Esophagus (tissue), 2 donors: Measurements from ENCODE around the gene C3orf18. TPM values are rescaled to one million over a fixed set of nuclear protein-coding genes. Genes with fewer than 3 reads are reported as not detected.

Experiments used
- H3K27ac ChIP-seq, 2 donors: one replicate each; pipeline ENCODE4 v1.5.1; 2013; ENCODE audit warnings: low read depth in 2 of 2, mild to moderate bottlenecking in 2 of 2, inconsistent platforms in 1 of 2, low read length in 1 of 2, moderate library complexity in 1 of 2
- H3K27me3 ChIP-seq, 2 donors: one replicate each; pipeline ENCODE4 v1.6.1; 2013; ENCODE audit warnings: low read length in 2 of 2, control low read depth in 1 of 2, mild to moderate bottlenecking in 1 of 2; ENCODE audit not compliant: insufficient read depth in 2 of 2, control insufficient read depth in 1 of 2
- H3K36me3 ChIP-seq, 2 donors: one replicate each; pipeline ENCODE4 v1.6.1; 2013; ENCODE audit warnings: low read length in 1 of 2; ENCODE audit not compliant: control insufficient read depth in 2 of 2, insufficient read depth in 2 of 2
- H3K4me1 ChIP-seq, 2 donors: one replicate each; pipeline ENCODE4 v1.6.1; 2013; ENCODE audit warnings: low read length in 1 of 2; ENCODE audit not compliant: control insufficient read depth in 2 of 2, insufficient read depth in 2 of 2
- H3K4me3 ChIP-seq, 2 donors: one replicate each; pipeline ENCODE4 v1.5.1; 2013; ENCODE audit warnings: low read length in 2 of 2, mild to moderate bottlenecking in 2 of 2, low read depth in 1 of 2, moderate library complexity in 1 of 2
- H3K9me3 ChIP-seq, 2 donors: one replicate each; pipeline ENCODE4 v1.6.1; 2013; ENCODE audit warnings: mild to moderate bottlenecking in 2 of 2, low read depth in 1 of 2, low read length in 1 of 2, moderate library complexity in 1 of 2; ENCODE audit not compliant: control insufficient read depth in 2 of 2, insufficient read depth in 1 of 2
- whole genome bisulfite sequencing, 2 donors: extraction: QIAGEN DNeasy Blood & Tissue Kit; methylation state at CpG; one replicate each; pipeline ENCODE4 v1.1.7; 2013; 5-methylcytosine and 5-hydroxymethylcytosine counted together
- polyA plus RNA-seq, 2 donors: library from polyadenylated mRNA; stranded (reverse); fragments of 200-250 nt; gene quantifications; one replicate each; pipeline ENCODE4 v1.2.3, GENCODE V29; 2013
- donor health status: healthy with polysubstance abuse.
- donor health status: Bipolar disorder and iron deficiency.

C3orf18 gene
- polyA plus RNA-seq, 2 donors, result 1.8 to 2.0 TPM

DNA sequence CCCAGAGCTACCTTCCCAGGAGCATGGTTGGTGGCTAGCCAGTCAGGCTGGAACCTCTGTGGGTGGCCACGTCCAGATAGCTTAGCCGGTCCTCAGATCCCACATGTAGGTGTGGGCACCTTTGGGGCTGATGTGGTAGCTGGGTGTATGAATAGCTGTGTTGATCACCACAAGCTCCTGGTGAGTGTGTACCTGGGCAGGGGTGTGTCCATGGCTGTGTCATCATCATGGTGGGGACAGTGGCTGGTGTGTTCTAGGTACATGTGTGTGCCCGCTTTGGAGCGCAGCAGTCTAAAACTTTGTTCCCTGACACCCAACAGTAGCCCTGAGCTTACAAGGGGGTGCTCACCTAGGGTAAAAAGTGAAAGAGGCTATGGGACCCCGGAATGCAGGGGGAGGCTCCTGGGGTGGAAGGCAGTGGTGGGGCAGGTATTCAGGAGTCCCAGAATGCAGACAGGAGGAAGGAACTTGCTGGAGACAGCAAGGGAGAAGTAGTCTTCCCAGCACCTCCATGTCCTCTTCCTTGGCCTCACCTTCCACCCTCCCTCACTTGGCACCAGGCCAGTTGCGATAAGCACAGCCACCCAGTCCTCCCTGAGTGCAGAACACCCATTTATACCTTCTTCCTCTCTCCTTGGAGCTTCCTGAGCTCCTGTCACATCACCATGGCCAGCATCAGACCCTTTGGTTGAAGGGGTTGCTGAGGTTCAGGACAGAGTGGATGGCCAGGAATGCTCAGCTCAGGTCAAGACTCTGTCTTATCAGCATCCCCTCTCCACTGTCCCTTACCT is 42.8 kb upstream of the C3orf18 start:
- no peaks in the 10 kb centered on the region for H3K27me3 ChIP-seq
- H3K36me3 ChIP-seq, result peaks cover 0 to 14% of the 10 kb centered on the region in 2 donors
- H3K4me3 ChIP-seq, result peak overlapping the region; percentile 68 to 83
- no peaks in the 10 kb centered on the region for H3K9me3 ChIP-seq
- H3K4me1 ChIP-seq, result peaks cover 7 to 42% of the 10 kb centered on the region in 2 donors
- H3K27ac ChIP-seq, result peak overlapping the region; percentile 18 to 89
- WGBS, 2 donors, result 60 to 63% methylated on average over 6 of the region's 6 CpGs

DNA sequence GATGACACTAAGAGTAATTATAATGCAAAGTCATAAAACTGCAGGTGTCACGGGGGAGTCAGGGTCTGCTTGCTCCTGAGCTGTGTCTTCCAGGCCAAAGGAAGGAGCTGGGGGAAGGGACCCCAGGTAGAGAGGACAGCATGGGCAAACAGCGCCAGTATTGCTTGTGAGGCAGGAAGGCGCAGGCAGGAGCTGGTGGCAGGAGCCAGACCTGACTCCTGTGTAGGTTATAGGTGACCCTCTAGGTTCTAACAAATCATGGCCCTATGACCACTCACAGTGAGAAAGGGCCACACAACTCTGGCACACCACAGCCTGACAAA is 42.2 kb upstream of the C3orf18 start:
- H3K9me3 ChIP-seq, result no peaks in the 10 kb centered on the region
- H3K27ac ChIP-seq, result peak overlapping the region; percentile 18 to 89
- 72 to 93% methylated on average over 3 of the region's 3 CpGs for WGBS, 2 donors
- H3K4me3 ChIP-seq, result peak overlapping the region; percentile 68 to 83
- H3K36me3 ChIP-seq, result peaks cover 0 to 19% of the 10 kb centered on the region in 2 donors
- no peaks in the 10 kb centered on the region for H3K27me3 ChIP-seq
- peaks cover 7 to 49% of the 10 kb centered on the region in 2 donors for H3K4me1 ChIP-seq

DNA sequence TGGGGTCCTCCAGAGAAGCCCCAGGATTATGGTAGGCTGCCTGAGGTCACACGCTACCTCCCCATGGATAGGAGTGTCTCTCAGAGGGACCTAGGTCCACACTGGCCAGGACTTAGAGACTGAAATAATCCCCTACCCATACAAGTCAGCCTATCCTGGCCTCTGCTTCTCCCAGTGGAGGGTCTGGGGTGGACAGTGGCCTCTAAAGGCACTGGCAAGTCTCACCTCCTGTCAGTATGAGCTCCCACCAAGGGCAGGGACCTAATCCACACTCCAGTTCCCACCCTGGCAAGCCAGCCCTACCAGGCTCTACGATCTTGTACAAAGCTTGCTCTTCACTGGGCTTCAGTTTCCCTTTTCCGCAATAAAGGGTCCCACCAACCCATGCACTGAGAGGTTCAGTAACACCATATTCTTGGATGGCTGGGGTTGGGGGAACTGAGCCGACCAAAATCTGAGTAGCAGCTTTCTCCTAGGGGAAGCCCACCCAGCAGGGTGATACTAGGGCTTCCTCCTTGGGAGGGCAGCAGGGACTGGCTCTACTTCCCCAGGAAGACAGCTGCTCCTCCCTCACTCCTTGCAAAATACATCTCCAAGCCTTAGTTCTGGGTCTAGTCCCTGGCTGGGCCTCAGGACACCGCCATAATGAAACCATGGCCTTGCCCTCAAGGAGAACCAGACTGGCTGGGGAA is 41.7 kb upstream of the C3orf18 start:
- peaks cover 0 to 24% of the 10 kb centered on the region in 2 donors for H3K36me3 ChIP-seq
- peaks cover 7 to 54% of the 10 kb centered on the region in 2 donors for H3K4me1 ChIP-seq
- no peaks in the 10 kb centered on the region for H3K9me3 ChIP-seq
- peak overlapping the region in 1 of 2 donors; percentile 68 for H3K4me3 ChIP-seq
- no peaks in the 10 kb centered on the region for H3K27me3 ChIP-seq
- peak overlapping the region in 1 of 2 donors; percentile 89 for H3K27ac ChIP-seq
- WGBS, 2 donors, result 77 to 84% methylated on average over 5 of the region's 5 CpGs

DNA sequence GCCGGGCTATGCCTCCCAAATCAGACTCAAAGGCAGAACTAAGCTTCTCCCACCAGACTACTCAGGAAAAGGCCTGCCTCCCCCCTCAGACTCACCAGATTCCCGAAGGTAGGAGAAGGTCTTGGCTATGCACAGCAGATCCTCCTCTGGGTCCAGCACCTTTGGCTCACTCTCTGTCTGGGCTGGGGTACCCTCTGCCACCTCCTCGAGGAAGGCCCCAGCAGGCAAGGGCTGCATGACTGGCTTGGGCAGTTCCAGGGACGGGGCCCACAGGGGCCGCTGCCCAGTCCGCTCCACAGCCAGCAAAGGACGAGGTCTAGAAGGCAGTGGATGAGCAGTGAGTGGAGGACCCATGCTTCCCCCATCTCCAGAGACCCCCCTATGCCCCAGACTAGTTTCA is 40.7 kb upstream of the C3orf18 start:
- no peak overlapping the region for H3K4me3 ChIP-seq

DNA sequence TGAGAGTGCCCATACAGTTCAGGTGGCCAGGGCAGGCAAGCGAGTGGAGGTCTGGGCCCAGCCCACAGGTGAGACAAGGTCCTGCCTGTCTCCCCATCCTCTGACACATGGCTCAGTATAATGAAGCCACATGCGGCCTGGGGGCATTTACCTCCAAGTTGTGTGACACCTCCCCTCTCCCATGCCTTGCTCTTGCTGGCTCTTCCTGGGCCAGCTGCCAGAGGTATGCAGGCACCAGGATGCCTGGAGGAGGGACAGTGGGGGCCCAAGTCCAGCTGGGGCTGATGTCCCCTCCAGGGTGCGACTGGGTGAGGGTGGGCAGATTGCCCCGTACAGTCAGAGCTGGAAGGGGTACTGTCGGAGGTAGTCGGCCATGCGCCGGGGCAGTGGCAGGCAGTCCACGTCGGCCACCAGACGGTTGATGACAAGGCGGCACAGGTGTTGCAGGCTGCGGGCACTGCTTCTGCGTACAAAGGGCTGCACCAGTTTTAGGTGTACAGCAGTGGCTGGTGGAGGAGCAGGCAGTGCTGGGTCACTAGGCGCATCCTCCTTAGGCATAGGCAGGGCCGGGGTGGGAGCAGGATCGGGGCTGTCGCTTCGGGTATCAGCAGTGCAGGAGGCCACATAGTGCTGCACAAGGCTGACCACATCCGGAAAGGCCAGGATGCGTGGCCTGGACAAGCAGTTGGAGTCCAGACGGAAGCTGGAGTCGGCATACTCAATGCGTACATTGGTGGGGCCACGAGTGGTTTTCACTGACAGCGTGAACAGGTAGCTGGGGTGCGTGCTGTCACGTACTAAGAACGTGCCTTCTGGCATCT is 39.9 kb upstream of the C3orf18 start:
- peaks cover 13 to 65% of the 10 kb centered on the region in 2 donors for H3K4me1 ChIP-seq
- peak overlapping the region in 1 of 2 donors; percentile 18 for H3K27ac ChIP-seq
- H3K36me3 ChIP-seq, result peaks cover 0 to 26% of the 10 kb centered on the region in 2 donors
- H3K27me3 ChIP-seq, result no peaks in the 10 kb centered on the region
- H3K4me3 ChIP-seq, result peak overlapping the region in 1 of 2 donors; percentile 21
- WGBS, 2 donors, result 75% methylated on average over 29 of the region's 29 CpGs
- H3K9me3 ChIP-seq, result no peaks in the 10 kb centered on the region

More for the DNA sequence above, 40.7 kb upstream of the C3orf18 start:
- H3K27me3 ChIP-seq, result no peaks in the 10 kb centered on the region
- peaks cover 0 to 26% of the 10 kb centered on the region in 2 donors for H3K36me3 ChIP-seq
- 62 to 68% methylated on average over 5 to 7 of the region's 7 CpGs for WGBS, 2 donors
- peaks cover 7 to 59% of the 10 kb centered on the region in 2 donors for H3K4me1 ChIP-seq
- peak overlapping the region in 1 of 2 donors; percentile 18 for H3K27ac ChIP-seq
- no peaks in the 10 kb centered on the region for H3K9me3 ChIP-seq

DNA sequence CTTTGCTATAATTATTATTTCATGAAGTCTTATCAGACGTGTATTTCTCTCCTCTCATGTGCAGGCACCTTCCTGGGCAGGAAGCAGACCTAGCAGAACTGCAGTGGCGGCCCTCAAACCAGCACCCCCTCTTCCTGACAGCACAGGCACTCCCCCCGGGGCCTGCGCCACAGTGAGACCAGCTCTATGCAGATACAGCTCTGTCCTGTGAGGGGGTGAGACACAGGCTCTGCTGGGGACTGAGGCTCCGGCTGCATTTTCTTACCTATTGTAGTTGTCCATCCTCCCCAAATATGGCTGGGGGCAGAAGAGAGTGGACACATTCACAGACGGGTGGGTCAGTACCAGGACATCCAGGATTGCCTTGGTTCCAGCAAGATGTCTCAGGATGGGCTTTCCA is 39.0 kb upstream of the C3orf18 start:
- Histone ChIP-seq H3K4me3 (no peak overlapping the region), H3K27ac (peak overlapping the region in 1 of 2 donors; percentile 30), H3K36me3 (peaks cover 0 to 26% of the 10 kb centered on the region in 2 donors), H3K4me1 (peaks cover 18 to 74% of the 10 kb centered on the region in 2 donors), H3K9me3 (no peaks in the 10 kb centered on the region), H3K27me3 (no peaks in the 10 kb centered on the region)
- WGBS, 2 donors, result 57 to 64% methylated on average over 6 of the region's 6 CpGs

DNA sequence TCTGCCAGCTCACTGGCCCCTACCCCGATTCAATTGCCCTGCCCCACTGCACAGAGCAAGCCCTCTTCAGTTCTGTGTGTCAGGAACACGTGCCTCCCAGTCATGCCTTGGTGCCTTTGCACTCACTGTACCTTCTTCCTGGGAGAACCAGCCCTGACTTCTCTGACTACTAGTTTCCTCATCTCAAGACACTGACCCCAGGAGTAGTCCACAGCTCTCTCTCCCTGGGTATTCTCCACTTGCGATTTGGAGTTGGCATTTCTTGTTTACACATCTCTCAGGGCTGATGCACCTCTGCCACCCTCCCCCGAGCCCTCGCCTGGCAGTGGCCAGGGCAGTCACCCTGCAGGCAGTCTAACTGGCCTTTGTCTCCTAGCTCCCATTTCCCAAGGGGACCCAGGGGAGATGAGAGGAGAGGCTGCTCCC is 38.4 kb upstream of the C3orf18 start:
- 34 to 44% methylated on average over 5 of the region's 5 CpGs for WGBS, 2 donors
- no peaks in the 10 kb centered on the region for H3K27me3 ChIP-seq
- peaks cover 0 to 26% of the 10 kb centered on the region in 2 donors for H3K36me3 ChIP-seq
- H3K4me3 ChIP-seq, result no peak overlapping the region
- no peaks in the 10 kb centered on the region for H3K9me3 ChIP-seq
- H3K4me1 ChIP-seq, result peaks cover 18 to 77% of the 10 kb centered on the region in 2 donors
- peak overlapping the region; percentile 44 to 83 for H3K27ac ChIP-seq

DNA sequence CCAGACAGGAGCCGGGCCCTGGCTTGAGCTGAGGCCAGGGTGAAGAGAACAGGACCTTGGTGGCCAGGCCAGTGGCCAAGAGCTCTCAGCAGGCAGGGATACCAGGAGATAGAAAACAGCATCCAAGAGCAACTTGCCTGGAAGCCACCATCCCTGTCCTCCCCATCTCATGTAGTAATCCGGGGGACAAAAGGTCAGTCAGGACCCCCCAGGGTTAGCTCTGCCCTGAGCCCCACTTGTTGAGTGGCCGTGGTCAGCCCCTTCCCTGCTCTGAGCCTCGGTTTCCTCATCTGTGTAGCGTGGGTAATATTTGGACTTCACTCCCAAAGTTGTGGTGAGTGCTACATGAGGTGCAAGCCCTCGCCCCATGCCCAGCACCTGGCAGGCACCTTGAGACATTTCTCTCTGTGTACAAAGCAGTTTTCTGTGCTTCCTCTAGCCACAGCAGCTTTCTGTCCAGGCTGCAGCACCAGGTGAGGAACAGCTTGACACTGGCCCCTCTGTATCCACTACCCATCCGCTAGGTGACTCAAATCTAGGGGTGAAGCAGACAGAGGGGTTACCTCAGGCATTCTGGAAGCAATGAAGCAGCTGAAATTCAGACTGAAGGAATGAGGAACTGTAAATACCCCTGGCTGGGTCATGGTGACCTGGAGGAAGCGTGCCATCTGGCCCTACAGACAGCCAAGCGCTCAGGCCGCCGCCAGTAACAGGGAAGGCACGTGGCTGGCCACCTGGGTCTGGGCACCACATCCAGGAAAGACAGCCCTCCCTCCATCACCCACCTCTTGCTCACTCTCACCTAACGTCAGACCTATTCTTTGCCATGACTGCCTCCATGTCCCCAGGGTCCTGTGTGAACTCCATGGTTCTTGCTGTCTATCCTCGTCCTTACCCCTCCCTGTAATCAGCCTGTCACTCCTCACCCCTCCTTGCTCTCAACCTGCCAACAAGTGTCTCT is 37.4 kb upstream of the C3orf18 start:
- peak overlapping the region; percentile 44 to 83 for H3K27ac ChIP-seq
- H3K9me3 ChIP-seq, result no peaks in the 10 kb centered on the region
- peaks cover 0 to 26% of the 10 kb centered on the region in 2 donors for H3K36me3 ChIP-seq
- H3K4me3 ChIP-seq, result no peak overlapping the region
- peaks cover 11 to 78% of the 10 kb centered on the region in 2 donors for H3K4me1 ChIP-seq
- 57 to 62% methylated on average over 14 of the region's 14 CpGs for WGBS, 2 donors
- no peaks in the 10 kb centered on the region for H3K27me3 ChIP-seq
